Globus pallidus (tissue), 1 donor: Measurements from ENCODE around the gene CENPP.

Experiments used
- DNase-seq: peaks from one replicate; pipeline ENCODE4 v3.0.0-alpha.2; 2015; ENCODE audit warnings: low spot score

The CENPP gene

DNA sequence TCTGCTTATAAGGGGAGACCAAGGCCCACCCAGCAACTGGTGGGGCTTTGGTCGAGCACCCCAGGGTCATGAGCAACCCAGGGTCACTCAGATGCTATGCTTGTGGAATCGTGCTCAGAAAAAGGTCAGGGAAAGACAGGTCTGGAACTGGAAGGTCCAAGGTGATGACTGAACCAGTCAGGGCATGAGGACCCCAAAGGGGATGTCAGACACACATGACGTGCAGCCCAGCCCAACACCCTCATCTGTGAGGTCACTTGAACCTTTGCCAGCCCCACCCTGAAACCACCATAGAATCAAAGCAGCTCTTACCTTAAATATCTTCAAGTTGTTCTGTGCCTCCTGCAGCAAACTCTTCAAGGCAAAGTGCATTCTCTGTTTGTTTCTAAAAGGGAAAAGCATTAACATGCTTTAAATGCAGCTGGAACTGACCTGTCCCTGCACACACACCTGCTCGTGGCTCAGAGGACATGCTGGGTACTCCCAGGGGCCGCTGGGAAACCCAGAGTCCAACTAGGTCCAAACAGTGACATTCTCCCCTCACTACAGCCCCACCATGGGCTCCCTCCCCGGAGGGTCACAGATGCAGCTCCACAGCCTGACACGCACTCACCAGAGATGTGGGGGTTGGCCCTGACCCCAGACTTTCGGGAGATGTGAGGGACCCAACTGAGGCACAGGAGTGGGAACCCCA lies 314.8 kb downstream of the CENPP start:
- no peak for DNase-seq

DNA sequence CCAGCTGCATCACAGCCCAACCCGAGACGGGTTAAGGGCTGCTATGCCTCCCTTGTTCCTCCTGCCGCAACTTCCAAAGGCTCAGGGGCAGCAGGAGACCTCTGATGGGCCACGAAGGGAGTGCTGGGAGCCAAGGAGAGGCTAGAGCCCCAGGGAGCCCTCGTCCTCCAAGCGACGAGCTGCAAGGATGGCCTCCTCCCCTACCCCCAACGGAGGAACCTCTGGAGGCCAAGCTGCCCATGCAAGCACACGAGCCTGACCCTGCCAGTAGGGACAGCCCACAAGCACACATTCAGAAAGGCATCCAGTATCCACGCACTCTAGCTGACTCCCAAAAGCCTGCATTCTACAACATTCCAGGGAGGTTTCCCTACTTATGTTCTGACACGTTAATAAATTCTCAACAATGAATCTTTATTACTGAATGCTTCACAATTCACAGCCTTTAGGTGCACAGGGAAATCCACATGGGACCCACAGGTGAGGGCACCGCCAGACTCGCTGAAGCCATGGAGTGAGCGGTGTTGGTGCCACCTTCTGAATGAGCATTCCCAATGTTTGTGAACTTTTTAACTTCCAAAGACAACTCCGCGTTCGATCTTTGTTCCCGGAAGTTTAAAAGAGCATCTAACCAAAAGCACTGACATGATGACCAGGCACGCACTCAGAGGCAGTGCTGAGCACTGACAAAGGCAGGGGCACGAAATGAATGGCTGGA lies 315.5 kb downstream of the CENPP start:
- DNase-seq, result no peak

DNA sequence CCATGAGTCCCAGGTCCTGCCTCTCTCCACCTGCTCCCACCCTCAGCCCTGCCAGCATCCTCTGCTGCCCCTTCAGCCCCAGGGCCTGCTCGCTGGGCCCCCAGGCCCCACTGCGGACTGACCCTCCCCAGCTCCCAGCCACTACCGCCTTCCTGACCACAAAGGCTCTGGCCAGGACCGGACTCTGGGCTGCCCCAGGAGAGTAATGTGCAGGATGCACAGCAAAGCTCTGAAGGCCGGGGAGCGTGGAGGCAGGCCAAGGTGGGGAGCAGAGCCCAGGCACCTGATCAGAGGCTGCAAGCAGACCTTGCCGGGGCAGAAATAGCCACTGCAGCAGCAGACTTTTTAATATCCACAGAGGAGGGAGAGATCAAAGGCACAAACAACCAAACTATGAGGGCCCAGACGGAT lies 316.3 kb downstream of the CENPP start:
- no peak for DNase-seq

DNA sequence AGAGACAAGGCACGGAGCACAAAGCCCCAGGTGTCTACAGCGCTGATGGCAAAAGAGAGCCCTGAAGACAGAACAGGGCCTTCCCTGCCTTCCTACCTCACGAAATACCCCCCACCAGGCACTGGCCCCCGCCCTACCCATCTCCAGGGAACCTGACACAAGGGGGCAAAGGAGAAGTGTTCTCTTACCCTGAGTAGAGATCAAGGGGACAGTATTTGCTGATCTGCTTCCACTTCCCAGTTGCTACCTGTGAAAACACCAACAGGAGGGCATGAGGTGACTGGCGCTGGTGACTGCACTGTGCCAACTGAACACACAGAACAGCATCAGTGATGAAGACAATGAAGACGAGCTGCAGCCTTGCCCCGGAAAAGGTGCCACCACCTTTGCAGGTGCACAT lies 316.8 kb downstream of the CENPP start:
- no peak for DNase-seq

DNA sequence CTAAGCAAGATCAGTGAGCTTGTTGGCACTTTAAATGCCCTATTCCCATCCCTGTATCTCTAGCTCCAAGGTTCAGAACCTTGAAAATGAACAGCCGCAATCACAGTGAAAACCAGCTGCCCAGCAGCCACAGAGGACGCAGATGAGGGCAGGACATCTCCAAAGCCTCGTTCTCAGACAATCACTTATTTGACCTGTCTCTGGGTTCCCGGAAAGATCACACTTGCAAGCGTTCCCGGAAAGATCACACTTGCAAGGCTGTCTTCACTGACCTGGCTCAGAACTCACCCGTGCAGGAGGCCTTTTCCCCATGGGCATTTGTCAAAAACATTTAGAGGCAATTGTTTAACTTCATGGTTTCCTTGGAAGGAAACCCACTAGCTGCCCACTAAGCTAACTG lies 318.5 kb downstream of the CENPP start:
- no peak for DNase-seq

DNA sequence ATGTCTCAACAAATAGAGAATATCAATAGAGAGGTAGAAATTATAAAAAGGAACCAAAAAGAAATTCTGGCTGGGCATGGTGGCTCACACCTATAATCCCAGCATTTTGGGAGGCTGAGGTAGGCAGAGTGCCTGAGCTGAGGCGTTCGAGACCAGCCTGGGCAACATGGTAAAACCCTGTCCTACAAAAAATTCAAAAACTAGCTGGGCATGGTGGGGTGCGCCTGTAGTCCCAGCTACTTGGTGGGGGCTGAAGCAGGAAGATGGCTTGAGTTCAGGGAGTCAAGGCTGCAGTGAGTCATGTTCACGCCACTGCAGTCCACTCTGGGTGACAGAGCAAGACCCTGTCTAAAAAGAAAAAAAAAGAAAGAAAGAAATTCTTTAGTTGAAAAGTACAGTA lies 319.3 kb downstream of the CENPP start:
- no peak for DNase-seq

DNA sequence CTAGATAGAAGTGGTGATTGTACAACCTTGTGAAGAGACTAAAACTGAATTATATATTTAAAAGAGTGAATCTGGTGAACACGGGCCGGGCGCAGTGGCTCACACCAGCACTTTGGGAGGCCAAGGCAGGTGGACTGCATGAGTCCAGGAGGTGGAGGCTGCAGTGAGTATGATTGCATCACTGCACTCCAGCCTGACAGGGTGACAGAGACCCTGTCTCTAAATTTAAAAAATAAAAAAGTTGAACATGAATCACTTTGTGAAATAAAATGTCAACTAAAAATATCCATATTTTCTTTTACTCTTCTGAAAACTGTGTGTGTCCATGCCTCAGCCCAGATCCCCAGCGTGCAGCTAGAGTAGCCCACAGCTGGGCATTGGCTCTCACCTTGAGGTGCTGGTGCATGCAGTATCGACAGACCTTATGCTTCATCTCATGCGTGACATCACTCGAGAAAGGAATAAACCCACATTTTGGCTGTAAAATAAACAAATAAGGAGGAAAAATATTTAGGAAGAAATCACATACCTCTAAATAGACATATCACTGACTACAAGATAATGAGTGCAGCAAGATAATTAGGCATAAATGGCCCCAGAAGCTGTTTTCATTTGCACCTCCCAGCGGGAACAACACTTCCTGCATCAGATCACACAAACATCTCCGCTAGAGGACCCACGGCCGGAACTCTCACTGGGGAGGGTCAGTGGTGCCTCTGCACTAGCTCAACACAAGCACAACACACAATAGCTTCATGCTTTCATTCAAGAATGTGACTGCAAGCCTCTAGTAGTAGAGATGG lies 322.1 kb downstream of the CENPP start:
- peak; percentile 40 for DNase-seq

DNA sequence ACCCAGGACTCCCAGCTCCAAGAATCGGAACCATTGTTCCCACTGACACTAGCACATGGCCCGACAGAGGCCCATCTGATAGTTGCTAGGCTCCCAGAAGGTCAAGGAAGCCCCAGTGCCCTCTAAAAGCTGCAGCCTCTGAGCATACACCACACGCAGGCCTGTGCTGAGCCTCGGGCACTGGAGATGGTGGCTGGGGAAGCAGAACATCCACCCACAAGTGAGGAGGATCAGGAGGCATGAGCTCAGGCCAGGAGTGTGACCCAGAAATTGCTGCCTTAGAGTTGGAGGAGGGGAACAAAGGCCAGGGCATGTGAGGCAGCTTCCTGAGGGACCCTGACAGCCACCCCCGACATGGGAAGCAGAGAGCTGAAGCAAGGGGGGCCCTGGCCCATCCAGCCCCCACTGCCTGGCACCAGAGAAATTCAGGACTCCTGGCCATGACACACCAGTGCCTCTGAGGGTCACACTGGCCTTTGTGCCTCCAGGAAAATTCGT lies 322.8 kb downstream of the CENPP start:
- DNase-seq, result no peak

DNA sequence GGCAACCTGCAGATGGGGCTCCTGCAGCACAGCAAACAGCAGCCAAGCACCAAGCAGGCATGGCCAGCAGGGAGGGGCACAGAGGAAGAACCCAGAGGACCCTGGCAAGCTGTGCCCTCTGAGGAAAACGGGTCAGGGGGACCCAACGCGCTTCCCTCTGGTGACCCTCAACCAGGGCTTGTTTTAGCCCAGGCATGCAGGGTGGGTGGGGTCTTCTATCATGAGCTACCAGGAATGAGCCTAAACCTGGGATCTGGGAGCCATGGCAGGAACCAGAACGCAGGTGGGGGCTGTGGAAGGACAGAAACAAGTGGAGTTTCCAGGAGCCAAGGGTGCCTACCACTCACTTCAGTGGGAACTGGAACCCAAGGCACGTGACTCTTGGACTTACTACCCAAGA lies 323.3 kb downstream of the CENPP start:
- no peak for DNase-seq

DNA sequence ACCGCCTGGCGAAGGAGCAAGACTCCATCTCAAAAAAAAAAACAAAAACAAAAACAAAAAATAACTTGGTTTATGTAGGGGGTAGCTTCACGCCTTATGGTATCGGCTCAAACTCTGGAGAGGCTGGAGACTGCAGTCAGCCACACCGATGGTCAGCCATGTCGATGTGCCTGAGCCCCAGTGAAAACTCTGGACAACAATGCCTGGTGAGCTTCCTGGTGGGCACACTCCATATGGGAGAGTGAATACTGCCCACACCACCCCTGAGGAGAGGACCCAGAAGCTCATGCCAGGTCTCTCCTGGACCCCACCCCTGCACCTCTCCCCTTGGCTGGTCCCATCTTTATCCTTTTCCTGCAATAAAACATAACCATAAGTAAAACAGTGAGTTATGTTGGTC lies 324.5 kb downstream of the CENPP start:
- no peak for DNase-seq

DNA sequence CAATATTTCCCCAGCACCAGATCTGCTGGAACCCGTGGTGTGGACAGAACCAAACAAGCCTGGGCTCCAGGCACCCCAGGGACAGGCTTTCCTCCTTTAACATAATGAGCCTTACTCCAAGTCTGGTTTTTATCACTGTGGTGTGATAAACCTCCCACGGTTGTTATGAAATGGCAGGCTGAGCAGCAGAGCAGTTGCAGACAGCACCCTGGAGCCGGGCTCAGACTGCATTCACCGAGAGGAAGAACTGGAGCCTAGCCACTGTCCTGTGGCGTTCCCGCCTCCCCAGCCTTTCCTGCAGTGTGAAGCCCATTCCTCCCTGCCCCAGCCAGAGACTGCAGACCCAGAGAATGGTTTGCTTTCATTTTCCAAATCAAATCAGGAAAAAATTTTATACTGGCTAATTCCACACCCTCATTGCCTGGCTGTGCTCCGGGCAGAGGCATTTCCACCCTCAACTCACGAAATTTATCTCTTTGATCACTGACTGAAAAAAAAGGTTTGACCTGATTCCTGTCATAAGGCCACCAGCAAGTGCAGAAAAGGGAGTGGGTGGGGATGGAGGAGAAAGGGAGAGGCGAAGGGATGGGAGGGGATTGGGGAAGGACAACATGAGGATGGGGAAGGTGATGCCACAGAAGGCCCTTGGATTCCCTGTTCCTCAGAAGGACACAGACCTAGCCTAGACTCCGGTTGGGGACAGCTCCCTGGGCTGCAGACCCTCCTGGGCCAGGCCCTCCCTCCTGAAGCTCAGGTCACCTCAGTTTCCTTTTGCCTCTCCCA lies 325.3 kb downstream of the CENPP start:
- no peak for DNase-seq

DNA sequence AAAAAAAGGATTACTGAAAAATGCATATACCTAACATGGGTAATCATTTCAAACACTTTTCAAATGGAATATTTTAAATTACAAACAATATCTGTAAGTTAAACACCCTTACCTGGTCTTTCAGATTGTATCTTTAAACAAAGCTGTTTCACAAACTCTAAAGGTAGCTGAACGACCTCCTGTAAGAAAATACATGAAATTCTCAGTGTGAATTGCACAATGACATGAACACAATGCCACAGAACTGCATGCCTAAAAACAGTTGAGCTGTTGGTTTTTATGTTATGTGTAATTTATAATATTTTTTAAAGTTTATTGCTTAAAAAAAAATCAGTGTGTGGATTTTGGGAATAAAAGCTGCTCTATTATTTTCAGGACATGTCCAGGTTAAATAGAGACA lies 326.7 kb downstream of the CENPP start:
- DNase-seq, result no peak

DNA sequence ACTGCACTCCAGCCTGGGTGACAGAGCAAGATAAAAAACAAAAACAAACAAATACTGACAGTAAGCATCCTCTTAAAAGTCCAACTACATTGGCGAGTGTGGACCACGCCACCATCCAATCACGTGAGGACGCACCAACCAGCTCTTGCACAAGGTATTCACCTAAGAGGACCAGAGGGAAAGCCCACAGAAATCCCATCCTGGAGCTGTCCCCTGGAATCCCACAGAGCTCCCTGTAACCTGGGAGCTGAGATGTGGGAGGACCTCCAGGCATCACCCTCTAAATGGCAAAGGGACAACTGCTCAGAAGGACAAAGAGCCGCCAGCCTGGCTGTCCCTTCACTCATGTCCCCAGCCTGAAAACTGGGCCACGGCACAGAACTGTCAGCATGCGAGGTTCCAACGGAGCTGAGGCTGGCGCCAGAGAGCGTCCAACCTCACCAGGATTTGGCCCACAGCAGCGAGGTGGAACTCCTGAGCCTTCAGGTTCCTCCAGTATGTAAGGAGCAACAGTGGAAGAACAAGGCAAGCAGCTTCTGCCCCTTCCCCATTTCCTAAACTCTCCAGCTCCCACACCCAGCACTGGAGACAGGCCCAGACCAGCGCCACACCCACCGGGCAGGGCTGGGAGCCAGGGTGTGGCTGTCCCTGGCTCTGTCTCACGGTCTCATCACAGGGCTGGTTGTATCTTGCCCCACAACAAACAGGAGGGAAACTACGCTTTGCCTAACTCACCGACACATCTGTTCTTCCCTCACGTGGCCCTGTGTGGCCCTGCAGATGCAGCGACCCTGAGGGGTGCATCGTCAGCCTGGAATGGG lies 328.9 kb downstream of the CENPP start:
- no peak for DNase-seq

DNA sequence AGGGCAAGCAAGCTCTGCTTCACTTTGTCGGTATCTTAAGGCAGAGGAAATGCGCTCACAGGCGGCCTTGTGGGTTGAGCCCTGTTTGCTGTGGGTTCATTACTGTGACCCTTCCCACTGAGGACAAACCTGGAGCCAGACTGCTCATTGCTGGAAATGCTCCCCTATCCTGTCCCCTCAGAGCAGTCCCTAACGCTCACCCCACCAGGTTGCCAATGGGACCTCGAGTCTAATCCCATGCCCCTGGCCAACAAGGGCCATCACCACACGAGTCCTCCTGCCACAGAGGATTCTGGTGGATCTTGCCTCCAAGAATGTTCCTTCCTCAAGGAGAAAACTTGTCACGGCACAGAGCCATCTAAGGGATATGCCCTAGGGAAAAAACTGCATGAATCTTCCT lies 329.6 kb downstream of the CENPP start:
- DNase-seq, result no peak

DNA sequence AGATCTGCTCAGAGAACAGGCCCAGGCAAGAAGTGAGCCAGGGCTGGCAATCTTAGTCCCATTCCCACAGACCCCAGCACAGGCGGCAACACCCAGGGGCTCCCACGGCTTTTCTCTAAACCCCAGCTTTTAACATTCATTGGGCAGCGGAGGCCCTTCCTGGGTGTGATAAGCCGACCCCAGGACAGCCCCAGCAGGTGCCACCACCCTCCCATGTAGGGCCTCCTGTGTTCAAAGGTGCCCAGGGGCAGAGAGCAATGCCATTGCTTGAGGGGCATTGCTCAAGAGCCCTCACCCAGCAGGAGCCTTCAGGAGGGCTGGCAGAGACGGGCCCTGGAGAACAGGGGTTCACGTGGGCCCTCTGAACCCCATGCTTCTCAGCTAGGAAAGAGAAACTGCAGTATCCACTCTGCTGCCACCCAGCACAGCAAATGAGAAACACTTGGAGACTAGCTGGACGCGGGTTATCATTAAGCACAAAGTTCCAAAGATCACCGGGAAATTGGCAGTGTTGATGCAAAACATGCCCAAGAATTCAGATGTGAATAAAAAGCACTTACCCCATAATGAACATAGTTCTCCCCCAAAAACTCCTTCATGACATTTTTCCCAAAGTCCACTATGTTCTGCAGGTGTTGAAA lies 330.3 kb downstream of the CENPP start:
- no peak for DNase-seq

DNA sequence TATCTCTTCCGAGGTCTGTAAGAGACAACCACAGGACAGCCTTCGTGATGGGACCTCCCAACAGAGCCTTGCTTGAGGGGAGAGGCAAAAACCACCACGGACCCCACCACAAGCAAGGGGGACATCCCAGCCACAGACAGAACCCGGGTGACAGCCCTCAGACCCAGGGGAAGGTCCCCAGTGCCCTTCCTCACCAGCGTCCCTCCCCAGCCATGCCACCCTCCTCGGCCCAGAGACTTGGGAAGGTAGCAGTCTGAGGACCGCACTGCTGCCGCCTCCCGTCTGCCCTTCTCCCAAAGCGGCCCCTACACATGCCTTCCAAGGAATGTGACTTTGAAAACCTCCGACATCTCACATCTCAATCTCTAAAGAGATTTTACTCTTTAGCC lies 330.8 kb downstream of the CENPP start:
- DNase-seq, result no peak

DNA sequence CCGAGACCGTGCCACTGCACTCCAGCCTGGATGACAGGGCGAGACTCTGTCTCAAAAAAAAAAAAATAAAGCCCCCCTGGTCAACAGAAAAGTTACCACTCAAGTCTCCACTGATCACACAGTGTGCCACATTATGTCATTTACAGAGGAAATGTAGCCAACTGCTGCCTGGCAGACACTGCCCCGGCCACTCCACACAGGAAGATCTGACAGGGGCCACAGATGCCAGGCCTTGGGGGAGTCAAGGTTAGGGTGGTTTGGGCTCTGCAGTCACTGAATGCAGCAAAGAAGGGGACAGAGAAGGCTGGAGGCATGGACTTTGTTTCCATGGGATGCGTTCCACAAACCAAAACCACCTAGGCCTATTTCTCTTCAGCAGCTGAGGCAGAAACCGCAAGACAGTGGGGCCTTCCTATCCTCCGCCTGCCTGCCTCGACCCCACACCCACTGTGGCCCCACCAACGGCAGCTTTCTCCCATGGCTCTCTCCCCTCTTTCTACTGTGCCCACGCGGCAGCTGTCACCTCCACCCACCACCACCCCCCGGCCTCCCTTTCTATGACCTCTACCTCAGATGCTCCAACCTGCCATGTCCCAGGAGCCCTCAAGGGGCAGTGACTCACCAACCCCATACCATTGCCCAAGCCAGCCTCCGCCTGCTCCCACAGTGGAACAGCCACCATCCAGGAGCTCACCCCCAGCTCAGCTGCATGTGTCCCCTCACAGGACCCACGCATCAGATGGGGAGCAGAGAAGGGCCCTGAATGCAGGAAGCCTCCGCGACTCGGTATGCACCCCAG lies 331.7 kb downstream of the CENPP start:
- no peak for DNase-seq

DNA sequence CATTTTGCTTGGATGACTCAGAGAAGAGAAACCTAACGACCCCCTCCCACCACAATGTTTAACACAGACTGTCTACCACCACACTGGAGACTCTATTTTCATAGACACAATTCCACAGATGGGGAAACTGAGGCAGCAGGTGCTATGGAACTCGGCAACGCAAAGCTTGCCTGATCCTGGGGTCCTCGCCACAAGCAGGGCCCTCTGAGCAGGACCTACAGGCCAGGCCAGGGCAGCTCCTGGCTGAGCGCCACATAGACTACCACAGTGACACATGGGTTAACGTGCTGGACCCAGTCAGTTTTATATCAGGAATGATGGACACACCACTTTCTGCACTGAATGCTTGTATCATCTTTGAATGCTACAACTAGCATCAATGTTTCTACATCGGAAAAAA lies 332.4 kb downstream of the CENPP start:
- no peak for DNase-seq

DNA sequence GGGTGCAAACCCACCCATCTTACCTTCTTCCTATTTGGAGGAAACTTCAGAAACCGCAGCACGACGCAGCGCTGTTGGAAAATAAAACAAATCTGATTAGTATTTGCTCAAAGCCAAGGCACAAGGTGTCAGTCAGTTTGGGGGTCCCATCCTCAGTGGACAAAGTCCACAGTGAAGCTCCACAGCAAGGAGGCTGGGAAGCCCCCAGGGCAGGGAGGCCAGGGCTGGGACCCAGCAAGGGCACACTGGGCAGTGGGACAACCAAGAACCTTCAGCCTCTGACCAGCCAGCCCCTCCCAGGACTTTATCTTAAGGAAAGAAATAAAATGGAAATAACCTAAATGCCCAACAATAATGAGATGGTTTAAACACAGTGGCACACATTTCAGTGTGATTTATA lies 332.9 kb downstream of the CENPP start:
- DNase-seq, result no peak

DNA sequence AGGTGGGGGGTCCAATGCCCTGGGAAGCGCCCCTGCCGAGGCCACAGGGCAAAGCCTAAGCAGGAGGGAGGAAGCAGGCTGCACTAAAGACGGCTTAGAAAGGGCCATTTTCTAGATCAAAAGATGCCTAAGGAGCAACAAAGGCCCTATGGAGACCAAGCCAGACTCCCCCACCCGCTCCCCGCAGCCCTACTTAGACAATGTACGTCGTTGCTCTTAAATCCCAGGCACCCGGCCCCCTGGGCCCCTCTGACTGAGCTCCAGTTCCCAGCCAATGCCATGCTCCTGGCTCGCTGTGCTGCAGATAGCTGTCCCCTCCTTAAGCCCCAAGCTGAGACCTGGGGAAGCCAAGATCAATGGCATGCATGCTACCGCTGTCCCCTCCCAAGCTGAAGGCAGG lies 333.8 kb downstream of the CENPP start:
- DNase-seq, result no peak
